HTR-8/SVneo (cell line): ENCODE results near the gene TMEM260.

Experiments
- DNase-seq: peaks from one replicate; pipeline ENCODE4 v3.0.0; 2011; ENCODE audit warnings: low spot score, mixed read lengths; ENCODE audit not compliant: insufficient read length
- FAIRE-seq: peaks from 2 replicates; lab custom pipeline; 2011; peaks lifted over from hg19 to GRCh38; lab: Jason Lieb, UNC

Gene TMEM260

DNA sequence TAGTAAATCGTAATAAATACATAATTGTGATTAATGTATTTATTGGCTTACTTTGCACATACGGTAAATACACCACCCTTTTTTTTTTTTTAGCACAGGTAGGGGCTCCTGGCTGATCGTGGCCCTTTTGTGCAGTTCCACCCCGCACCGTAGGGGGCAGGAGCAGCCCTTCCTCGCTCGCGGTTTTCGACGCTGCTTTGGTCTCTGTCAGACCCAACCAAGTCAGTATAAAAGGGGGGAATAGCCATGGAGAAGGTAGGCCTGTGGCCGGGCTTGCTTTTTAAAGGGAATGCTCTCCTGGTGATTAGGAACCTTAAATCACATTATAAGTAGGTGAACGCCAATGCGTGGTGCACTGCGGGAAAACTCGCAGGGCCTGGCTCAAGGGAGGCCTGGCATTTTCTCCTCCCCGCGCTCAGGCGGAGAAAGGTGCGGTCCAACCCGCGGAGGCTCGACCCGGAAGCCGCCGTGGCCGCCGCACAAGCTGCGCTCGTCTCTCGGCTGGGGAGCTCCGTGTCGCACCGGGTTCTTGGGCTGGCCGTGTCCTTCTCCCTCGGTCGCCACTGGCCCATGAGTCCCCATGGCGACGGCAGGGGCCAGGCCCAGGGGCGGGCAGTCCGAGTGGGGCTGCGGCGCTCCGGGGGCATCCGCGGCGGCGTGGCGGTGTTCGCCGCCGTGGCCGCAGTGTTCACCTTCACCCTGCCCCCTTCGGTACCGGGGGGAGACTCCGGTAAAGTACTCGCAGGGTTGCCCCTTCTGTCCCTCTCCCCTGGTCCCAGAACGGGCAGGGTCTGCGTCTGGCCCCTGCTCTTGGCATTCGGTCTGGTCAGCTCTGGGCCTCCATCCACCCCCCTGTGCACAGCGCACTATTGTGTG lies at the start of gene TMEM260:
Gene TMEM260 (plus strand): TSS at position 454 of the 876 bp plus-strand sequence. CDS start 117 bp downstream, at position 571.
- FAIRE-seq = peak; percentile 99
- DNase-seq = peak; percentile 99

- FAIRE-seq (peak; percentile 48), DNase-seq (no peak)
Measured at GRCh38 chr14:56532546-56532945, 47.1 kb upstream of the TMEM260 start.

DNA sequence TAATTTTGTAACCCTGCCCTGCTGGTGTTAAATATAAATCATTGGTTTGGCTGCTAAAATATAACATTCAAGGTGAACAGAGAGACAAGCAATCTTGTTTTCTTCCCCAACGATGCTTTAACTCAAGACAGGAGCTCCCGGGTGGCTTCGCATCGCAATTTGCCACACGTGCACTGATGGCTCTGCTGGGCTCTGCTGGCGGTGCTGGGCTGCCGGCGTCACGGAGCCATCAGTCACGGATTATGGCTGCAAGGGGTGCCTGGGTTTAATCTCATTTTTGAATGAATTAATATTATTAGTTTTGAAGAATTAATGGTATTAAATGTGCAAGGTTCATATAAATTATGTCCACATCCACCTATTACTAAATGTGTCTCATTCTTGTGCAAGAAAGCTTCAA lies 44.9 kb upstream of the TMEM260 start:
- FAIRE-seq = no peak
- no peak for DNase-seq

DNA sequence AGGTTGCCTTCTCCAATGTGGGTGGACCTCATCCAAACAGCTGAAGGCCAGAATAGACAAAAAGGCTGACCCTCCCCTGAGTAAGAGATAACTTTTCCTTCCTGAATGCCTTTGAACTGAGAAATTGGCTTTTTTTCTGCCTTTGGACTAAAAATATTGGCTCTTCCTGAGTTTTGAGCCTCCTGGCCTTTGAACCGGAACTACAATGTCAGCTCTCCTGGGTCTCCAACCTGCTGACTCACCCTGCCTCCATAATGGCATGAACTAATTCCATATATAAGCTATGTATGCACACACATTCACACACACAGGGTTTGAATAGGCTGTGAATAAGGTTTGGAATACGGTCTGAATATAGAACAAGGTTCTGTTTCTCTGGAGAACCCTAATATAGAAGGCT lies 39.7 kb upstream of the TMEM260 start:
- DNase-seq (no peak), FAIRE-seq (peak; percentile 95)

DNA sequence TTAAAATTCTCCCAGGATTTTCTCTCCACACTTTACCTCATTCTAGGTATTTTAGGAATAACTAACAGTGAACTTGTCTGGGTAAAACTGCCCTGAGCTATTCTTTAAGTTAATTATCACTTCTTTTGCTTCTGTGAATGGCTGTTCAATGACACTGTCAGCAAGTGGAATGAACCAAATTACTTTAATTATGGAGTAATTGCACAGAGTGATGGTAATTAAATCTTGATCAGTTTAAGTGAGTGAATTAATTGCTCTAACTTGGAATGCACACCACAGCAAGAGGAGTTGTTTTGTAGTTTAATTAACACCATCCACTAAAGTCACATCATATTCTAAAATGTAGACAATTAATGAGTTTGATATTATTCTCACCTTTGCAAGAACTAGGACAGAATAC lies 36.2 kb upstream of the TMEM260 start:
- DNase-seq (no peak), FAIRE-seq (peak; percentile 28)

- peak; percentile 40 for FAIRE-seq
- DNase-seq = no peak
Measured at GRCh38 chr14:56549721-56550120, 29.9 kb upstream of the TMEM260 start.

DNA sequence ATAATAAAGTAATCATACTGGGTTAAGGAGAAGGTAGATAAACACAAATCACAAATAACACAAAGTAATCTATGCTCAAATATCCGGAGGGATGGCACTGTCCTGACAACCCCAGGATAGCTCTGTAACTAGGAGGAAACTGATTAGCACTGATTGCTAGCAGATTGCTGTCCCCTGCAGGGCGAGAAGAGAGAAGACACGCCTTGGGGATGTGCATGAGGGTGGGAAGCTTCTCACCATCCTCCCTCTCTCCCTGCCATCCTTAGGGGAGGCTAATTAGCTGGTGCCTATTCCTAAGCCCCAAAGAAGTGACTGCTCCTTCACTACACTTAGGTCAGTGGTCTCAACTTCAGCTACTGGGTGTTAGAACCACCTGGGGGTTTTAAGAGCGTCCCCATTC lies 27.0 kb upstream of the TMEM260 start:
- FAIRE-seq = peak; percentile 86
- DNase-seq = no peak

DNA sequence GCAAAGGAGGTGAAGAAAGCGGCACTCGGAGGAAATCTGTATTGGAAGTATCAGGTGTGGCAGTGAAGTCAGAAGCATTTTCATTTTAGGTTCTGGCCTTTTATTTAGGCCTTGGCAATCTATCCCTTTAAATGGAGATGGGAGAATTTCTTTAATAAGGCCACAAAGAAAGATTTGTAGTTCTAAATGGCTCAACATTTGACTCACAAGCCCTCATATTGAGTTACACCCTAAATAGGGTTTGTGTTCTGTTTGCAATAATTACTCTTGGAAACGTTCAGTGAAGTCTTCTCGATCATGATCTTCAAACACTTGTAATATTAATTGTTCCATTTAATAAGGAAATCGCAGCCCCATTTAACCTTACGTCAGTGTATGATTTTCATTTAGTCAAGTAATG lies 25.3 kb upstream of the TMEM260 start:
- FAIRE-seq = peak; percentile 23
- no peak for DNase-seq

DNA sequence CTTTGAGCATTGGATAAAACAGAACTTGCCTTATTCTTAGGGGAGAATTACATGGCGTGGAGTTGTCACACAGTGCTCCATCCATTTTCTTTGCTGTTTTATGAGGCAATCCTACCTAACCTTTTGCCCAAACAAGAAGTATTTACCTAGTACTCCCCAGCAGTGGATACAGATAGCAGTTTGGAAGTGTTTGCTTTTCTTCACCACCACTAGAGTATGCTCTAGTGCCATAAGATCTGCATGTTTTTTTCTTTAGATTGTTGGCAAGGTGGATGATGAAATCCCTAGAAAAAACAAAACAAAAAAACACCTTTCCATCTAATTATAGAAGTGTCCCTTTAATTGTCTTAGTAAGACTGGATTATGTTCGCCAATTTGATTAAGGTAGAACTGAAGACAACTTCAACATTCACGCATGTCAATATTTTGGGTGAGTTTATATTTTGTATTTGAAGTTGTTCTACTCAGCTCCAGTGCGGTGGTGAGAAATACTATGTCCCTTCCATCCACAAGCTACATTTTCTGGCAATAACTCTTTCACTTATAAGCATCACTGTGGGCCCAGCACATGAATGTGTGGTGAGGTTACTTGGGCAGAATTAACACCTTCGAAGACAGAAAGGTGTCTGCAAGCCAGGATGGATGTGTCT lies 23.6 kb upstream of the TMEM260 start:
- FAIRE-seq = peak; percentile 97
- peak; percentile 74 for DNase-seq

DNA sequence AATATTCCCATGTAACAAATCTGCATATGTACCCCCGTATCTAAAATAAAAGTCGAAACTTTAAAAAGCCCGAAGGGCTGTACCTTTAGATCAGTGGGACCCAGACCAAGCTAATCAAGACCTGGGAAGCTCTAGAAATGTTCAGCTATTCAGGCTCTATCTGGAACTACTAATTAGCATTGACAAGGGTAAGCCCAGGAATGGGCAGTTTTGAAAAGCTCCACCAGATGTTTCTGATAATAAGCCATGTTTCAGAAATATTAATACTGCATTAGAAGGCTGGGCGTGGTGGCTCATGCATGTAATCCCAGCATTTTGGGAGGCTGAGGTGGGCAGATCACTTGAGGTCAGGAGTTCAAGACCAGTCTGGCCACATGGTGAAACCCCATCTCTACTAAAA lies 20.4 kb upstream of the TMEM260 start:
- DNase-seq (no peak), FAIRE-seq (no peak)

- no peak for DNase-seq
- FAIRE-seq = peak; percentile 93
Measured at GRCh38 chr14:56561606-56562005, 18.0 kb upstream of the TMEM260 start.

- DNase-seq = no peak
- no peak for FAIRE-seq
Measured at GRCh38 chr14:56562883-56563282, 16.7 kb upstream of the TMEM260 start.

DNA sequence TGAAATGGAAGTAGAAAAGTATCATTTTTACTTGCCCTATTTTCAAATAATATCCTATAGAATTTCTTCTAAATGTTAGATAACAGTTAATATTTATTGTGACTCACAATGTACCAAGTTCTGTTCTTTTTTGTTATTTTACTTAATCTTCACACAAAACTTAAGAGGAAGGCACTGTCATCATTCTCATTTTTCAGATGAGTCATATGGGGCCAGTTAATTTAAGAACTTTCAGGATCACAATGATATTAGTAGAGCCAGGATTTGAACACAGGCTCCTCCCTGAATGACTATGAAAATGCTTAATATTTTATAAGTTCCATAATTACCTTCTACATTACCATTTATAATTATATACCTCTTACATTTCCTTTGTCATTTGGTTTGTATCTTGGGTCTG lies 10.4 kb upstream of the TMEM260 start:
- no peak for FAIRE-seq

DNA sequence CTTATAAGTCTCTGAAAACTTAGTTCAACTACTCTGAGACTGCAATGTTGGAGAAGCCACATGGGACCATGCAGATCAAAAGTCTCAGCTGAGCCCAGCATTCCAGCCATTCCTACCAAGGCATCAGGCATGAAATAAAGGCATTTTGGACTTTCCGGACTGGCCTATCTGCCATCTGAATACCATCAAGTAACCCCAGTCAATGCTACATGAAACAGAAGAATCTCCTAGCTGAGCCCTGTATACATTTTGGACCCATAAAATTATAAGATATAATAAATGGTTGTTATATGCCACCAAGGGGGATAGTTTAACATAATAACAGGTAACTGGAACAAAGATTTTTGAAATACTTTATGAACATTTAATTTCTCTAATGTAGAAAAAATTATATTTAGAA lies 9.3 kb upstream of the TMEM260 start:
- DNase-seq (no peak), FAIRE-seq (no peak)

More for the DNA sequence above, 10.4 kb upstream of the TMEM260 start:
- no peak for DNase-seq

DNA sequence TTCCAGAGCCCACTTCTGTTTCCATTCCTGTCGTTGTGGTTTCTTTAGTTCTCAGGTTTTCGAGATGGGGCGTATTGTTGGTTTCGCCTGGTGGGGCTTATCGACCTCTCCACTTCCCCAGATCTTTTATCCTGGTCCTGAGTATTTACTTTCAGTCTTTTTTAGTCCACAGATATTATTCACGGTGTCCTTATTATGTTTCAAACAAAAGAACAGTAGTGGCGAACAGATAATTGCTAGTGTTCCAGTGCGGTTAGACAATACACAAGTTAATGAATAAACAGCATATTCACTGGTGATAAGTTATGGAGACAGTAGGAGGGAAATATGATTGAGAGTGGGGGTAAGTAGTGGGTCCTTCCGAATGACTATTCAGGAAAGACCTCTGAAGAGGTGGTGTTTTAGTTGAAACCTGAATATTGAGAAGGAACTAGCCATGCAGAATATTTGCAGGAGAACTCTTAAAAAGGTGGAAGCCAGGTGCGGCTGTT lies 668 bp downstream of the TMEM260 start:
- DNase-seq = no peak
- FAIRE-seq = no peak

GRCh38 chr14:56581041-56581727 lies 1.6 kb downstream of the TMEM260 start:
- no peak for DNase-seq
- no peak for FAIRE-seq

DNA sequence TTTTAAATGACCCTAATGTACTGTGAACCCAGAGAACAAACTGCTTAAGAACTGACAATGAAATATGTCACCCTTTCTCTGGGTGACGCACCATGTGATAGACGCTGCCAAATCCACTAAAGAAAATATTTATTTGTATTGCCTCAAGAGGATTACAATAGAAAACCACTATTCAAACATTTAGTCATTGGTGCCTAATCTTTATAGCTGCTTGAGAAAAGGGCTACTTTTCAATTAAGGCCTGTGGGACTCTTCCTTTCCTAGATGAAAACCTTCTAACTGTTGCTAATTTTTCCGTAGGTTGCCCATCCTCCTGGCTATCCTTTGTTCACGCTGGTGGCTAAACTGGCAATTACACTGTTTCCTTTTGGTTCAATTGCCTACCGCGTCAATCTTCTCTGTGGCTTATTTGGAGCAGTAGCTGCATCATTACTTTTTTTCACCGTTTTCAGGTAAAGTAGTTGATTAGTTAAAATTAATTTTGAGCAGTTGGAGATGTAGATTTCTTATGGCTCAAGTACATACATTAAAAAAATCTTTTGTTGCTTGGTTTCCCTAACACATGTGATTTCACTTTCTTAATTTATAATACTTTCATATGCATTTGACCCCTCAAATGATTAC lies 6.0 kb downstream of the TMEM260 start:
- DNase-seq (no peak), FAIRE-seq (no peak)

DNA sequence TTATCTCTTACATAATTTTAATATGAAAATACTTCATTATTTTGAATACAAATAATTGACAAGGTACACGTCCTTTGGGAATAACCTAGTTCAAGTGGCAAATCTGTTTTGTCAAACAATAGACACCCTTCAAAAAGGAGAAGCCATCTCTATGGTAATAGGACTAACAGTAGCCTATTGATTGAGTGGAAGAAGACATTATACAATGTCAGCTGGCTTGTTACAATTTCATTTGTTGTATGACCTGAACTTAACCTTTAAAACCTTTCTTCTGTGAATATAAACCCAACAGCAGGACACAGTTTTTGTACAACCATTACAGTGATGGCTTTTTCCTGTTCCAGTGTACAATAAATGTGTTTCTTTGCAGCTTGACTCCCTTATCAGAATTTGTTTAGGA lies 8.1 kb downstream of the TMEM260 start:
- FAIRE-seq (peak; percentile 85), DNase-seq (no peak)

DNA sequence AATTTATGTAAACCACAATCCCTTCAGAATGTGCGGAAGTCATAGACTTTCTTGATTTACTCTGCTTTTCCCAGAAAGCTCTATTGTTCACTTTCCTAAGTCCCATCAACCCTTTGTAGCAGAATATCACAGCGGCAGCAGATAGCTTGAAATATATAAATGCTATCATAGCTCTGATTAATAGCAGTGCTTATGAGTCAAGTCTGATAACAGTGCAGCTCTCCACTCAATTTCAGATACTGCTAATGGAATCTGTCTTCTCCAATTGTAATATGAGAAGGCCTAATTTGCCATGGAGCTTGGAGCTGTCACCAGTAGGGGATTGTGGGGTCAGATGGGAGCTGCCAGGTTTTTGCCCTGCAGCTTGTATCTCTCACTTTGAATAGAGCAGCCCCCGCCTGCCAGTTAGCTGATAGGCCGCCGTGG lies 10.9 kb downstream of the TMEM260 start:
- DNase-seq = no peak

More for the DNA sequence above, 10.9 kb downstream of the TMEM260 start:
- FAIRE-seq = peak; percentile 87
